Measurements from ENCODE around the gene TIMP1.

GRCh38 chrX:47620303-47620685 lies 38.1 kb downstream of the TIMP1 start:
- TF ChIP-seq, protein P1, sequence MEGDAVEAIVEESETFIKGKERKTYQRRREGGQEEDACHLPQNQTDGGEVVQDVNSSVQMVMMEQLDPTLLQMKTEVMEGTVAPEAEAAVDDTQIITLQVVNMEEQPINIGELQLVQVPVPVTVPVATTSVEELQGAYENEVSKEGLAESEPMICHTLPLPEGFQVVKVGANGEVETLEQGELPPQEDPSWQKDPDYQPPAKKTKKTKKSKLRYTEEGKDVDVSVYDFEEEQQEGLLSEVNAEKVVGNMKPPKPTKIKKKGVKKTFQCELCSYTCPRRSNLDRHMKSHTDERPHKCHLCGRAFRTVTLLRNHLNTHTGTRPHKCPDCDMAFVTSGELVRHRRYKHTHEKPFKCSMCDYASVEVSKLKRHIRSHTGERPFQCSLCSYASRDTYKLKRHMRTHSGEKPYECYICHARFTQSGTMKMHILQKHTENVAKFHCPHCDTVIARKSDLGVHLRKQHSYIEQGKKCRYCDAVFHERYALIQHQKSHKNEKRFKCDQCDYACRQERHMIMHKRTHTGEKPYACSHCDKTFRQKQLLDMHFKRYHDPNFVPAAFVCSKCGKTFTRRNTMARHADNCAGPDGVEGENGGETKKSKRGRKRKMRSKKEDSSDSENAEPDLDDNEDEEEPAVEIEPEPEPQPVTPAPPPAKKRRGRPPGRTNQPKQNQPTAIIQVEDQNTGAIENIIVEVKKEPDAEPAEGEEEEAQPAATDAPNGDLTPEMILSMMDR (IDR thresholded peaks at IDR 0.05) = no peak
- no peak for TF ChIP-seq POLR2A (IDR thresholded peaks at IDR 0.05)

All from testis (tissue), 2 donors.